ENCODE measurements around the gene AGTPBP1.

Gene AGTPBP1

GRCh38 chr9:85528607-85529006 is 213.1 kb downstream of the AGTPBP1 start:
- DNase-seq: no peak

- no peak for DNase-seq
Measured at GRCh38 chr9:85528142-85528541, 213.6 kb downstream of the AGTPBP1 start.

- DNase-seq: no peak
Measured at GRCh38 chr9:85527331-85528020, 214.3 kb downstream of the AGTPBP1 start.

GRCh38 chr9:85524531-85524930 is 217.2 kb downstream of the AGTPBP1 start:
- DNase-seq: no peak

- no peak for DNase-seq
Measured at GRCh38 chr9:85523202-85523601, 218.6 kb downstream of the AGTPBP1 start.

GRCh38 chr9:85522459-85523092 is 219.2 kb downstream of the AGTPBP1 start:
- no peak for DNase-seq

- no peak for DNase-seq
Measured at GRCh38 chr9:85521371-85522197, 220.2 kb downstream of the AGTPBP1 start.

GRCh38 chr9:85516976-85517637 is 224.6 kb downstream of the AGTPBP1 start:
- no peak for DNase-seq

- no peak for DNase-seq
Measured at GRCh38 chr9:85516455-85516854, 225.3 kb downstream of the AGTPBP1 start.

- DNase-seq: no peak
Measured at GRCh38 chr9:85515021-85515420, 226.7 kb downstream of the AGTPBP1 start.

- DNase-seq: no peak
Measured at GRCh38 chr9:85514256-85514655, 227.5 kb downstream of the AGTPBP1 start.

GRCh38 chr9:85511746-85512145 is 230.0 kb downstream of the AGTPBP1 start:
- no peak for DNase-seq

GRCh38 chr9:85510830-85511504 is 230.8 kb downstream of the AGTPBP1 start:
- DNase-seq: no peak

- no peak for DNase-seq
Measured at GRCh38 chr9:85508616-85509015, 233.1 kb downstream of the AGTPBP1 start.

- DNase-seq: no peak
Measured at GRCh38 chr9:85505612-85506011, 236.1 kb downstream of the AGTPBP1 start.

GRCh38 chr9:85502815-85503655 is 238.7 kb downstream of the AGTPBP1 start:
- DNase-seq: no peak

GRCh38 chr9:85501882-85502281 is 239.9 kb downstream of the AGTPBP1 start:
- DNase-seq: no peak

- no peak for DNase-seq
Measured at GRCh38 chr9:85501456-85501855, 240.3 kb downstream of the AGTPBP1 start.

All from CD4-positive, alpha-beta T cell treated with Interleukin-4 for 4 hours (primary cell).